K562 (cell line): ENCODE data around the gene ST7. TPM values are rescaled to one million over a fixed set of nuclear protein-coding genes. Genes with fewer than 3 reads are reported as not detected.

Experiments
- CSDE1 ChIP-seq, 2 experiments: fragments of 450-650 bp; IDR thresholded peaks; 2 replicates each; pipeline ENCODE4 v1.6.1; 2016; ENCODE audit warnings: mild to moderate bottlenecking in 1 of 2
- FOS ChIP-seq: IDR thresholded peaks from 3 replicates; pipeline ENCODE4 v1.6.1; 2011; ENCODE audit not compliant: insufficient read length; ENCODE audit errors: extremely low read depth
- GTF2E2 ChIP-seq: fragments of 200-800 bp; sonication (Bioruptor generic); IDR thresholded peaks from 2 replicates; pipeline ENCODE4 v1.6.1; 2016; ENCODE audit warnings: missing genetic modification characterization, missing compliant biosample characterization
- HMG20A ChIP-seq: fragments of 450-650 bp; formaldehyde crosslinking; conservative IDR thresholded peaks from 2 replicates; pipeline ENCODE4 v1.4.0; 2020; ENCODE audit warnings: mild to moderate bottlenecking, mixed read lengths
- KLF13 ChIP-seq: fragments of 450-650 bp; IDR thresholded peaks from 2 replicates; pipeline ENCODE4 v1.6.1; 2016; ENCODE audit warnings: missing genetic modification characterization, low read depth, mild to moderate bottlenecking, missing compliant biosample characterization, moderate library complexity, borderline replicate concordance
- LARP7 ChIP-seq: fragments of 450-650 bp; IDR thresholded peaks from 2 replicates; pipeline ENCODE4 v1.6.1; 2016
- LEF1 ChIP-seq: fragments of 450-650 bp; IDR thresholded peaks from 2 replicates; pipeline ENCODE4 v1.6.1; 2016; ENCODE audit warnings: mild to moderate bottlenecking
- MTF1 ChIP-seq: fragments of 250-450 bp; sonication (Bioruptor Pico); IDR thresholded peaks from 2 replicates; pipeline ENCODE4 v1.9.0; 2021; ENCODE audit warnings: moderate library complexity, mild to moderate bottlenecking, inconsistent platforms, borderline replicate concordance
- NONO ChIP-seq, 2 experiments: fragments of 200-400 bp in 1 of 2; fragments of 450-650 bp in 1 of 2; formaldehyde crosslinking in 1 of 2; IDR thresholded peaks; 2 replicates each; pipeline ENCODE4 v1.6.1; 2017; ENCODE audit warnings: low read depth in 2 of 2, mild to moderate bottlenecking in 2 of 2, moderate library complexity in 2 of 2, low read length in 1 of 2
- POLR3A ChIP-seq: IDR thresholded peaks from 2 replicates; pipeline ENCODE4 v1.6.1; 2011; ENCODE audit warnings: borderline replicate concordance, mild to moderate bottlenecking, moderate library complexity; ENCODE audit not compliant: insufficient read length, insufficient read depth; ENCODE audit errors: extremely low read depth
- RCOR1 ChIP-seq, 2 experiments: IDR thresholded peaks; 2 replicates each; pipeline ENCODE4 v1.6.1; 2012; ENCODE audit warnings: low read depth in 2 of 2, low read length in 2 of 2, borderline replicate concordance in 1 of 2, improper control_type of control experiment in 1 of 2
- RERE ChIP-seq: sonication (generic); formaldehyde crosslinking; IDR thresholded peaks from 2 replicates; pipeline ENCODE4 v1.8.0; 2023; ENCODE audit warnings: missing genetic modification reagents, mild to moderate bottlenecking, borderline replicate concordance
- SMARCA5 ChIP-seq: fragments of 450-650 bp; IDR thresholded peaks from 2 replicates; pipeline ENCODE4 v1.6.1; 2016
- ZNF253 ChIP-seq: fragments of 250-450 bp; sonication (Bioruptor Pico); conservative IDR thresholded peaks from 2 replicates; pipeline ENCODE4 v1.6.1; 2021; ENCODE audit warnings: mild to moderate bottlenecking
- ZNF778 ChIP-seq: fragments of 450-650 bp; formaldehyde crosslinking; IDR thresholded peaks from 2 replicates; pipeline ENCODE4 v1.4.0; 2020; ENCODE audit warnings: mild to moderate bottlenecking, moderate library complexity
- polyA plus RNA-seq, 8 experiments: library from polyadenylated mRNA; depleted of rRNA in 4 of 8; stranded (reverse) in 5 of 8; unstranded in 3 of 8; fragments of >200 nt; fragmentation: Nextera tagmentation in 2 of 8; fragmentation: Illumina TruSeq in 1 of 8; extraction: Ambion mirVana in 2 of 8; extraction: Trizol in 1 of 8; gene quantifications; 2 replicates each; pipeline versions ENCODE4 v1.2.1 to v1.2.3, GENCODE V29; 2011 to 2014; ENCODE audit warnings: inconsistent platforms in 1 of 8, missing spikeins in 1 of 8
- total RNA-seq, 7 experiments: library from RNA; depleted of rRNA in 6 of 7; stranded (reverse); fragments of >200 nt in 6 of 7; fragmentation: Illumina TruSeq in 2 of 7; extraction: Trizol in 2 of 7; gene quantifications; 2 replicates each; pipeline versions ENCODE4 v1.2.1 to v1.2.3, GENCODE V29; 2011 to 2021; ENCODE audit warnings: low replicate concordance in 1 of 7
- TF ChIP-seq, protein P1 (sequence below): fragments of 450-650 bp; IDR thresholded peaks from one replicate; pipeline ENCODE4 v1.6.1; 2018; ENCODE audit warnings: mild to moderate bottlenecking, moderate library complexity; ENCODE audit not compliant: partially characterized antibody
- TF ChIP-seq, protein P2 (sequence below), 2 experiments: IDR thresholded peaks; 2 replicates each; pipeline ENCODE4 v1.6.1; 2012; ENCODE audit warnings: improper control_type of control experiment in 2 of 2, low read depth in 2 of 2, low read length in 2 of 2, borderline replicate concordance in 1 of 2

Gene ST7
- total and polyA plus RNA-seq, 9 of the 15 experiments (the other 6 are each of a cell fraction or from before 2014, with no cell fraction given) = 23.9 to 56.3 (median 36.9) TPM

- TF ChIP-seq, protein P1, sequence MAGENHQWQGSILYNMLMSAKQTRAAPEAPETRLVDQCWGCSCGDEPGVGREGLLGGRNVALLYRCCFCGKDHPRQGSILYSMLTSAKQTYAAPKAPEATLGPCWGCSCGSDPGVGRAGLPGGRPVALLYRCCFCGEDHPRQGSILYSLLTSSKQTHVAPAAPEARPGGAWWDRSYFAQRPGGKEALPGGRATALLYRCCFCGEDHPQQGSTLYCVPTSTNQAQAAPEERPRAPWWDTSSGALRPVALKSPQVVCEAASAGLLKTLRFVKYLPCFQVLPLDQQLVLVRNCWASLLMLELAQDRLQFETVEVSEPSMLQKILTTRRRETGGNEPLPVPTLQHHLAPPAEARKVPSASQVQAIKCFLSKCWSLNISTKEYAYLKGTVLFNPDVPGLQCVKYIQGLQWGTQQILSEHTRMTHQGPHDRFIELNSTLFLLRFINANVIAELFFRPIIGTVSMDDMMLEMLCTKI = no peak
- no peak for TF ChIP-seq ZNF778
- TF ChIP-seq LARP7 = peak; percentile 100
- no peak for TF ChIP-seq ZNF253
- no peak for TF ChIP-seq GTF2E2 (tag)
- TF ChIP-seq, protein P2, sequence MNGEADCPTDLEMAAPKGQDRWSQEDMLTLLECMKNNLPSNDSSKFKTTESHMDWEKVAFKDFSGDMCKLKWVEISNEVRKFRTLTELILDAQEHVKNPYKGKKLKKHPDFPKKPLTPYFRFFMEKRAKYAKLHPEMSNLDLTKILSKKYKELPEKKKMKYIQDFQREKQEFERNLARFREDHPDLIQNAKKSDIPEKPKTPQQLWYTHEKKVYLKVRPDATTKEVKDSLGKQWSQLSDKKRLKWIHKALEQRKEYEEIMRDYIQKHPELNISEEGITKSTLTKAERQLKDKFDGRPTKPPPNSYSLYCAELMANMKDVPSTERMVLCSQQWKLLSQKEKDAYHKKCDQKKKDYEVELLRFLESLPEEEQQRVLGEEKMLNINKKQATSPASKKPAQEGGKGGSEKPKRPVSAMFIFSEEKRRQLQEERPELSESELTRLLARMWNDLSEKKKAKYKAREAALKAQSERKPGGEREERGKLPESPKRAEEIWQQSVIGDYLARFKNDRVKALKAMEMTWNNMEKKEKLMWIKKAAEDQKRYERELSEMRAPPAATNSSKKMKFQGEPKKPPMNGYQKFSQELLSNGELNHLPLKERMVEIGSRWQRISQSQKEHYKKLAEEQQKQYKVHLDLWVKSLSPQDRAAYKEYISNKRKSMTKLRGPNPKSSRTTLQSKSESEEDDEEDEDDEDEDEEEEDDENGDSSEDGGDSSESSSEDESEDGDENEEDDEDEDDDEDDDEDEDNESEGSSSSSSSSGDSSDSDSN (IDR thresholded peaks at IDR 0.05; ENCODE audit: borderline replicate concordance in 1 of 2, low read depth in 2 of 2, low read length in 2 of 2) = peak in 1 of 2 experiments; percentile 86; a peak in 2 of 4 replicates
- TF ChIP-seq FOS = peak; percentile 46
- peak; percentile 96 for TF ChIP-seq LEF1
- peak; percentile 81 to 87 for TF ChIP-seq CSDE1 (IDR thresholded peaks at IDR 0.05)
- no peak for TF ChIP-seq NONO (IDR thresholded peaks at IDR 0.05; ENCODE audit: low read depth in 2 of 2, low read length in 1 of 2)
- TF ChIP-seq POLR3A = no peak
- peak in 1 of 2 experiments; percentile 88; a peak in 2 of 4 replicates for TF ChIP-seq RCOR1 (IDR thresholded peaks at IDR 0.05; ENCODE audit: borderline replicate concordance in 1 of 2, low read depth in 2 of 2, low read length in 2 of 2)
- no peak for TF ChIP-seq KLF13
- no peak for TF ChIP-seq RERE (CRISPR knock-in tag)
- TF ChIP-seq HMG20A (CRISPR knock-in tag) = no peak
- no peak for TF ChIP-seq MTF1 (CRISPR knock-in tag)
- peak; percentile 98 for TF ChIP-seq SMARCA5
Observed at GRCh38 chr7:116949941-116950801, 3.1 kb upstream of the ST7 start (continued).
